AG10803 (cell line): Measurements from ENCODE around the gene EDNRB.
A peak's percentile ranks its signal among the peaks of the same experiment; 100 is the strongest.

Experiments used
- DNase-seq: peaks from one replicate; pipeline ENCODE4 v3.0.0; 2010; ENCODE audit warnings: low read depth
- H3K4me3 ChIP-seq: 2 replicates; pipeline ENCODE4 v1.5.1; 2011; ENCODE audit warnings: mild to moderate bottlenecking, low read length, control low read depth
- CTCF ChIP-seq: conservative IDR thresholded peaks from 2 replicates; pipeline ENCODE4 v1.5.1; 2011; ENCODE audit warnings: mild to moderate bottlenecking, low read length, control low read depth, inconsistent platforms

The EDNRB gene

DNA sequence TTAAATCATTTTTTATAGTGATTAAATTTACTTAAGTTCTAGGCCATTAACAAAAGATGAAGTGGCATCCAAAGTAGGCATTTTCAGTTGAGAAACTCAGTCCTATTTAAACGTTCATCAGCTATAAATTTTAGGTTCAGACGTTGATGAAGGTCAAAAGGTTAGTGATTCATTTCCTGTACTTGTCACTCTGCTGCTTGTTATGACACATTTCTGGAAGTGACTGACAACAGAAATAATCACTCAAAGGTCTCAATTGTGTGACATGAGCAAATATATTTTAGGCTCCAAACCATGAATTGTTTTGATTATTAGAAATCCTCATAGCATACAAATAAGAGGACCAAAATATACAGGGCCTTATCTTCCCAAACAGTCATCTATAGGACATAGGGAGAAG is 10.3 kb upstream of the EDNRB start:
- no peak for TF ChIP-seq CTCF
- no peak for DNase-seq
- no peak overlapping the region for H3K4me3 ChIP-seq

DNA sequence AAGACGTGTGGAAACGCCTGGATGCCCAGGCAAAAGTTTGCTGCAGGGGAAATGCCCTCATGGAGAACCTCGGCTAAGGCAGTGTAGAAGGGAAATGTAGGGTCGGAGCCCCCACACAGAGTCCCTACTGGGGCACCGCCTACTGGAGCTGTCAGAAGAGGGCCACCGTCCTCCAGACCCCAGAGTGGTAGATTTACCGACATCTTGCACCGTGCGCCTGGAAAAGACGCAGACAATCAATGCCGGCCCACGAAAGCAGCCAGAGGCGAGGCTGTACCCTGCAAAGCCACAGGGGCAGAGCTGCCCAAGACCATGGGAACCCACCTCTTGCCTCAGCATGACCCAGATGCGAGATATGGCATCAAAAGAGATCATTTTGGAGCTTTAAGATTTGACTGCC is 7.0 kb upstream of the EDNRB start:
- DNase-seq: no peak
- TF ChIP-seq CTCF: no peak
- H3K4me3 ChIP-seq: no peak overlapping the region

GRCh38 chr13:77919921-77920294 is 1.3 kb upstream of the EDNRB start:
- H3K4me3 ChIP-seq: no peak overlapping the region; the same call in 1 of the 2 replicates
- TF ChIP-seq CTCF: no peak
- no peak for DNase-seq

GRCh38 chr13:77919246-77919920 is 752 bp upstream of the EDNRB start:
- H3K4me3 ChIP-seq: peak overlapping the region; percentile 57
- DNase-seq: no peak
- TF ChIP-seq CTCF: no peak

DNA sequence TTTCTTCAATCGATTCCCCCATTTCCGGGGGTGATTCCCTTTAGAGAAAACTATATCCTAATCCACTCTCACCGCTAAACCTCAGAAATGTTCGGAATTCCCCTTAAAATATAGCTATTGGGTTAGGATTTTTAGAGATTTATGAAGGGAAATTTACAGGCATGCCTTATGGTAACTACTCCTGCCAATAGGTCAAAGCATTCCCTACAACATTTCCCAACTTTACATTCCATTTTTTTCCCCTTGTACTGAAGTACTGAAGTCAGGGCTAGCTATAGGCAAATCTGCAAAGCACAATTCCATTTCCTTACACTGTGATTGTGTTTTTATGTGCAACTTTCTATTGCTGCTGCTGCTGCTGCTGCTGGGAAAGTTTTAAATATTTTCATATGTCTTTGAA is 2.1 kb downstream of the EDNRB start:
- no peak for TF ChIP-seq CTCF
- H3K4me3 ChIP-seq: no peak overlapping the region
- no peak for DNase-seq

DNA sequence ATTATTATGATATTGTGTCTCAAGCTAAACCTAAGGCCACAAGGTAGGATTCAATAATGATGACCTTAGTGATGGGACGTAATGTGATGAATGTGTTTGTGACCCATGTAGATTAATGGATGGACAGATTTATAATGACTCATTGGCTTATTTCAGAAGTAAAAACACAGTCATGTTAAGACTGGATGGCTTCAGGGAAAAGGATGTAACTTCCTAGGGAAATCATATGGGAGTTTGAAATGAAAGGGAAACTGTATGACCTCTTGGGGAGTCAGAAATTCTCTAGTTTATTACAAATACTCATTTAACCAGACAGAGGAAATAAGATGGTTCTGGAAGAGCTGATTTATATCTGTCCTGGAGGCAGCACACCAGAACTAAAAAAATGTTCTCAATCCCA is 2.9 kb downstream of the EDNRB start:
- no peak for DNase-seq
- TF ChIP-seq CTCF: no peak
- no peak overlapping the region for H3K4me3 ChIP-seq

- DNase-seq: no peak
- TF ChIP-seq CTCF: no peak
- no peak overlapping the region for H3K4me3 ChIP-seq
Observed at GRCh38 chr13:77913003-77913402, 5.6 kb downstream of the EDNRB start.
